ENCODE measurements around the gene C6.
"Not testable (repeated sequence)": the region's sequence is repeated elsewhere in the genome, so short reads cannot be mapped to it uniquely, and the experiment has no call there.

Gene C6

GRCh38 chr5:41201082-41201772, 12.1 kb downstream of the C6 start:
- FAIRE-seq: no peak
- DNase-seq (ENCODE audit: extremely low spot score, insufficient read length, low read depth): no peak

GRCh38 chr5:41200506-41200905, 12.8 kb downstream of the C6 start:
- FAIRE-seq: no peak
- DNase-seq (ENCODE audit: extremely low spot score, insufficient read length, low read depth): no peak

GRCh38 chr5:41199660-41200059, 13.7 kb downstream of the C6 start:
- no peak for FAIRE-seq
- no peak for DNase-seq (ENCODE audit: extremely low spot score, insufficient read length, low read depth)

- FAIRE-seq: no peak
- no peak for DNase-seq (ENCODE audit: extremely low spot score, insufficient read length, low read depth)
Measured at GRCh38 chr5:41196197-41196596, 17.1 kb downstream of the C6 start.

GRCh38 chr5:41195228-41195627, 18.1 kb downstream of the C6 start:
- FAIRE-seq (no peak), DNase-seq (ENCODE audit: extremely low spot score, insufficient read length, low read depth) (no peak)

- FAIRE-seq (no peak), DNase-seq (ENCODE audit: extremely low spot score, insufficient read length, low read depth) (no peak)
Measured at GRCh38 chr5:41194339-41194738, 19.0 kb downstream of the C6 start.

GRCh38 chr5:41193456-41194205, 19.7 kb downstream of the C6 start:
- FAIRE-seq (no peak), DNase-seq (ENCODE audit: extremely low spot score, insufficient read length, low read depth) (no peak)

GRCh38 chr5:41191249-41191648, 22.1 kb downstream of the C6 start:
- no peak for DNase-seq (ENCODE audit: extremely low spot score, insufficient read length, low read depth)
- FAIRE-seq: no peak

- DNase-seq (ENCODE audit: extremely low spot score, insufficient read length, low read depth): no peak
- no peak for FAIRE-seq
Measured at GRCh38 chr5:41186143-41186542, 27.2 kb downstream of the C6 start.

GRCh38 chr5:41183331-41183730, 30.0 kb downstream of the C6 start:
- DNase-seq (ENCODE audit: extremely low spot score, insufficient read length, low read depth); FAIRE-seq: not testable (repeated sequence)

GRCh38 chr5:41182666-41183065, 30.7 kb downstream of the C6 start:
- DNase-seq (ENCODE audit: extremely low spot score, insufficient read length, low read depth) (no peak), FAIRE-seq (no peak)

GRCh38 chr5:41181691-41182564, 31.4 kb downstream of the C6 start:
- DNase-seq (ENCODE audit: extremely low spot score, insufficient read length, low read depth) (no peak), FAIRE-seq (no peak)

- FAIRE-seq: no peak
- no peak for DNase-seq (ENCODE audit: extremely low spot score, insufficient read length, low read depth)
Measured at GRCh38 chr5:41176952-41177351, 36.4 kb downstream of the C6 start.

GRCh38 chr5:41172012-41172411, 41.3 kb downstream of the C6 start:
- FAIRE-seq (no peak), DNase-seq (ENCODE audit: extremely low spot score, insufficient read length, low read depth) (no peak)

GRCh38 chr5:41161271-41161670, 52.1 kb downstream of the C6 start:
- FAIRE-seq (no peak), DNase-seq (ENCODE audit: extremely low spot score, insufficient read length, low read depth) (no peak)

- DNase-seq (ENCODE audit: extremely low spot score, insufficient read length, low read depth) (no peak), FAIRE-seq (no peak)
Measured at GRCh38 chr5:41157272-41157894, 55.9 kb downstream of the C6 start.

GRCh38 chr5:41156739-41157138, 56.6 kb downstream of the C6 start:
- FAIRE-seq: no peak
- DNase-seq (ENCODE audit: extremely low spot score, insufficient read length, low read depth): no peak

GRCh38 chr5:41154491-41154890, 58.8 kb downstream of the C6 start:
- FAIRE-seq: no peak
- DNase-seq (ENCODE audit: extremely low spot score, insufficient read length, low read depth): no peak

GRCh38 chr5:41151564-41151963, 61.8 kb downstream of the C6 start:
- DNase-seq (ENCODE audit: extremely low spot score, insufficient read length, low read depth) (no peak), FAIRE-seq (no peak)

- FAIRE-seq (no peak), DNase-seq (ENCODE audit: extremely low spot score, insufficient read length, low read depth) (no peak)
Measured at GRCh38 chr5:41148448-41148847, 64.9 kb downstream of the C6 start.
